Measurements from ENCODE around the gene S100P. TPM values are rescaled to one million over a fixed set of nuclear protein-coding genes. Genes with fewer than 3 reads are reported as not detected.

Gene S100P
- total RNA-seq, 2 experiments from 2014 or later, result 3.4 to 4.3 TPM

DNA sequence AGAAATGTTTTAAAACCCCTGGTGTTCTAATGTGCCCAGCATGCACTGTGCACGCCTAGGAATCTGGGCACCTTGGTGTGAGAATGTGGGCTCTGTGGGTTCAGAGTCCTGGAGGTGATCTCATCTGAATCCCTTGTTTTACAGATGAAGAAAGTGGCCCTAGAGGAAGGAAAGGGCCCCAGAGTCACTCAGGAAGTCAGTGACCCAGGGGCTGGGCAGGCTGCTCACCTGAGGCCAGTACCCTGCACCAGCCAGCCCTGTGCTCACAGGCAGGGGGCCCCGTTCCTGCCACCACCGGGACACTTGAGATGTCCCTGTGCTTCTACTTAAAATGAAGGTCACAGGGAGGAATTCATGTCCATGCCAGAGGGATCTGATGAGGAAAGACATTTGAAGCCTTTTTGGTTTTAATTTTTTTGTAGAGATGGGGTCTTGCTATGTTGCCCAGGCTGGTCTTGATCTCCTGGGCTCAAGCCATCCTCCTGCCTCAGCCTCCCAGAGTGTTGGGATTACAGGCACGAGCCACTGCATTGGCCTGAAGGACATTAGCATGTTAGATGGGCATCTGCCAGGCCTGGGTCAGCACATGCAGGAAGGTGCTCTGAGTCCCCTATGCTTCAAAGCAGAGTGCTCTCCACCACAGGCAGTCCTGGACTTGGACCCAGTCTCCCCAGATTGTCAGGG is 7.4 kb upstream of the S100P start:
- Mint-ChIP-seq H3K4me1 (ENCODE audit: low read depth) (peaks cover 57% of the 10 kb centered on the region), H3K27ac (no peak overlapping the region), H3K4me3 (no peak overlapping the region), H3K27me3 (no peaks in the 10 kb centered on the region), H3K36me3 (ENCODE audit: low read depth) (peaks cover 7% of the 10 kb centered on the region), H3K9me3 (no peaks in the 10 kb centered on the region)
- ChIA-PET POLR2A (interaction anchor here (1.4 to 6.9 kb wide), 2 partner anchors 12 to 232 kb away, joined by 4 to 74 read pairs; a partner anchor contains a TSS), CTCF (interaction anchor here (1.0 to 2.0 kb wide), 3 partner anchors 10 to 22 kb away, joined by 3 to 11 read pairs (median 7); no protein-coding TSS in a partner anchor)
- intact Hi-C loops (cut with micrococcal nuclease), result no loop called here
- ATAC-seq (no peak), DNase-seq (no peak)
- TF ChIP-seq CTCF (IDR thresholded peaks at IDR 0.05), result no peak

DNA sequence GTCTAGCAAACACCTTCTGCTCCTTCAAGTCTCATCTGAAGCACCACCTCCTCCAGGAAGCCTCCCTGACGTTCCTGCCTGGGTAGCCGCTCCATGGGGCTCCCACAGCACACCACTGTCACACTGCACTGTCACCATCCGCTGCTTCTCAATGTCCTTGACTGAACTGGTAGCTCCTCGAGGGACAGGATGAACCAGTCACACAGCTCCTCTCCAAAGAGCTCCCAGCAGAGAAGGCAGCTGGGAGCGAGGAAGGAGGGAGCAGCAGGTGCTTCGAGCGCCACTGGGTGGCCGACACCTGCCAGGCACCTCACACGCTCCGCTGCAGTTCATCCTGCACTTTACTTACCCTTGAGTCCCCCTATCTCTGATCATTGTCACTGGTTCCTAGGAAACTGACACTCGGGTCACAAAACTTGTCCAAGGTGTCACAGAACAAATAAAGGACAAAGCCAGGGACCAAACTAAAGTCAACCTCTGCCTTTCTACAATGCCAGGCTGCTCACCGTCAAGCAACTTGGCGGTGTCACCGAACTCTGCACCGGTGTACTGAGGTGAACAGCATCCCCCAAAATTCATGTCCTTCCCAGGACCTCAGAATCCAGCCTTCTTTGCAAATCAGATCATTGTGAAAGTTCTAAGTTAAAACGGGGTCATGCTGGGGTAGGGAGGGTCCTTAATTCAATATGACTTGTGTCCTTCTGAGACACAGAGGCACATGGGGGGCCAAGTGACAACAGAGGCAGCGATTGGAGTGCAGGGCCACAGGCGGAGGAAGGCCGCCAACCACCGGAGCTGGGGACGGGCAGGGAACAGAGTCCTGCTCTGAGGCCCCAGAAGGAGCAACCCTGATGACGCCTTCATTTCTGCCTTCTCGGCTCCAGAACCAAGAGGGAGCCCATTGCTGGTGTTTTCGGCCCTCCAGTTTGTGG is 5.5 kb upstream of the S100P start:
- Mint-ChIP-seq H3K27ac (peak overlapping the region; percentile 93), H3K27me3 (no peaks in the 10 kb centered on the region), H3K4me1 (ENCODE audit: low read depth) (peaks cover 62% of the 10 kb centered on the region), H3K4me3 (peak overlapping the region; percentile 74), H3K9me3 (no peaks in the 10 kb centered on the region), H3K36me3 (ENCODE audit: low read depth) (no peaks in the 10 kb centered on the region)
- DNase-seq (no peak), ATAC-seq (no peak)
- CTCF ChIA-PET, result interaction anchor here (0.8 to 3.4 kb wide), 5 partner anchors 12 to 185 kb away, joined by 3 to 40 read pairs (median 4); partner anchors contain the start of gene MRFAP1L1
- POLR2A ChIA-PET, result interaction anchor here (1.0 to 6.9 kb wide), 5 partner anchors 7 to 230 kb away, joined by 3 to 74 read pairs (median 4); a partner anchor contains a TSS
- intact Hi-C loops (cut with micrococcal nuclease), result no loop called here
- TF ChIP-seq CTCF (IDR thresholded peaks at IDR 0.05), result no peak

- CTCF ChIA-PET, result interaction anchor here (0.8 to 3.4 kb wide), 8 partner anchors 8 to 185 kb away, joined by 3 to 40 read pairs (median 4); partner anchors contain the start of gene MRFAP1L1
- Mint-ChIP-seq H3K9me3 (no peaks in the 10 kb centered on the region), H3K4me1 (ENCODE audit: low read depth) (peaks cover 70% of the 10 kb centered on the region), H3K36me3 (ENCODE audit: low read depth) (no peaks in the 10 kb centered on the region), H3K27me3 (no peaks in the 10 kb centered on the region), H3K4me3 (peak overlapping the region; percentile 74), H3K27ac (peak overlapping the region; percentile 93)
- POLR2A ChIA-PET, result interaction anchor here (1.0 to 6.9 kb wide), 10 partner anchors 8 to 114 kb away, joined by 3 to 74 read pairs (median 4); partner anchors contain the start of genes BLOC1S4, MAN2B2 and MRFAP1L1
- ATAC-seq (peak; percentile 85), DNase-seq (peak; percentile 96)
- TF ChIP-seq CTCF (IDR thresholded peaks at IDR 0.05), result no peak
- intact Hi-C loops (cut with micrococcal nuclease), result no loop called here
Observed at GRCh38 chr4:6688879-6689505, 4.7 kb upstream of the S100P start.

DNA sequence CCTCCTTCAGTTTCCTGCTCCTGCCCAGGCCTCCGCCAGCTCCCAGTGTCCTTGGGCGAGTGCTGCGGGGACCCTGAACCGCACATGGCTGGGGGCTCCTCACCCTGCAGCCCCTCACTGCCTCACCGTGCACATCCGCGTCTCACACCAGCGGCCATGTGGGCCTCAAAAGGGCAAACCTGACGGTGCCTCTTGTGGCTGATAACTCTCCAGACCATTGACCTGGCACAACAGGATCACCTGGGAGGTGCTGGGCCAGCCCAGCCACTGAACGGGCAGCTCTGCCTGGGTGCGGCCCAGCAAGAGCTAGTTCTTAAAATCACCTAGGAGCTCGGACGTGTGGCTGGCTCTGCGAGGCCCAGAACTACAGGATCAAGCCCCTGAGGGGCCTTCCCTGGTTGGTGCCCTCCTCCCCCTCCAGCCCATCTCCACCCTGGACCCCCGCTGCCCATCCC is 4.1 kb upstream of the S100P start:
- ChIA-PET CTCF (interaction anchor here (0.8 to 3.4 kb wide), 9 partner anchors 8 to 185 kb away, joined by 3 to 40 read pairs (median 4); partner anchors contain the start of gene MRFAP1L1), POLR2A (interaction anchor here (0.7 to 6.9 kb wide), 11 partner anchors 9 to 195 kb away, joined by 3 to 74 read pairs (median 4); partner anchors contain the start of genes BLOC1S4, MAN2B2 and MRFAP1L1)
- Mint-ChIP-seq H3K36me3 (ENCODE audit: low read depth) (no peaks in the 10 kb centered on the region), H3K4me3 (peak overlapping the region; percentile 74), H3K4me1 (ENCODE audit: low read depth) (peaks cover 75% of the 10 kb centered on the region), H3K27me3 (no peaks in the 10 kb centered on the region), H3K27ac (peak overlapping the region; percentile 93), H3K9me3 (no peaks in the 10 kb centered on the region)
- ATAC-seq (peak; percentile 10), DNase-seq (peak; percentile 39)
- TF ChIP-seq CTCF (IDR thresholded peaks at IDR 0.05), result no peak
- intact Hi-C loops (cut with micrococcal nuclease), result no loop called here
